ENCODE measurements around the gene GPHN.

- TF ChIP-seq, protein P1, sequence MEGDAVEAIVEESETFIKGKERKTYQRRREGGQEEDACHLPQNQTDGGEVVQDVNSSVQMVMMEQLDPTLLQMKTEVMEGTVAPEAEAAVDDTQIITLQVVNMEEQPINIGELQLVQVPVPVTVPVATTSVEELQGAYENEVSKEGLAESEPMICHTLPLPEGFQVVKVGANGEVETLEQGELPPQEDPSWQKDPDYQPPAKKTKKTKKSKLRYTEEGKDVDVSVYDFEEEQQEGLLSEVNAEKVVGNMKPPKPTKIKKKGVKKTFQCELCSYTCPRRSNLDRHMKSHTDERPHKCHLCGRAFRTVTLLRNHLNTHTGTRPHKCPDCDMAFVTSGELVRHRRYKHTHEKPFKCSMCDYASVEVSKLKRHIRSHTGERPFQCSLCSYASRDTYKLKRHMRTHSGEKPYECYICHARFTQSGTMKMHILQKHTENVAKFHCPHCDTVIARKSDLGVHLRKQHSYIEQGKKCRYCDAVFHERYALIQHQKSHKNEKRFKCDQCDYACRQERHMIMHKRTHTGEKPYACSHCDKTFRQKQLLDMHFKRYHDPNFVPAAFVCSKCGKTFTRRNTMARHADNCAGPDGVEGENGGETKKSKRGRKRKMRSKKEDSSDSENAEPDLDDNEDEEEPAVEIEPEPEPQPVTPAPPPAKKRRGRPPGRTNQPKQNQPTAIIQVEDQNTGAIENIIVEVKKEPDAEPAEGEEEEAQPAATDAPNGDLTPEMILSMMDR (IDR thresholded peaks at IDR 0.05): no peak
- TF ChIP-seq POLR2A (IDR thresholded peaks at IDR 0.05): no peak
Observed at GRCh38 chr14:66772146-66772545, 264.2 kb downstream of the GPHN start.

All from right lobe of liver (tissue), 4 donors.